ENCODE results near the gene IPO4.
A peak's percentile ranks its signal among the peaks of the same experiment; 100 is the strongest.

IPO4 gene

GRCh38 chr14:24135834-24136683, 52.6 kb downstream of the IPO4 start, which contains the start of gene PSME1:
Gene PSME1 (plus strand): TSS chr14:24136194. CDS start chr14:24136263, 69 bp downstream.
- TF ChIP-seq ZFX (IDR thresholded peaks at IDR 0.05; ENCODE audit: borderline replicate concordance) = no peak
- H3K27ac ChIP-seq = peak within 1 kb of the TSS; percentile 94

- no peak for TF ChIP-seq ZFX (IDR thresholded peaks at IDR 0.05; ENCODE audit: borderline replicate concordance)
- no peak for TF ChIP-seq CTCF (IDR thresholded peaks at IDR 0.05)
- peak overlapping the region; percentile 94 for H3K27ac ChIP-seq
Observed at GRCh38 chr14:24135584-24135833, 53.1 kb downstream of the IPO4 start.

GRCh38 chr14:24133735-24134134, 54.9 kb downstream of the IPO4 start:
- no peak for TF ChIP-seq ZFX (IDR thresholded peaks at IDR 0.05; ENCODE audit: borderline replicate concordance)
- no peak for TF ChIP-seq CTCF (IDR thresholded peaks at IDR 0.05)
- H3K27ac ChIP-seq = no peak overlapping the region

GRCh38 chr14:24132976-24133375, 55.6 kb downstream of the IPO4 start:
- H3K27ac ChIP-seq = no peak overlapping the region
- TF ChIP-seq CTCF (IDR thresholded peaks at IDR 0.05) (no peak), ZFX (IDR thresholded peaks at IDR 0.05; ENCODE audit: borderline replicate concordance) (no peak)

GRCh38 chr14:24132061-24132685, 56.4 kb downstream of the IPO4 start:
- peak overlapping the region; percentile 25 for H3K27ac ChIP-seq
- TF ChIP-seq CTCF (IDR thresholded peaks at IDR 0.05) (no peak), ZFX (IDR thresholded peaks at IDR 0.05; ENCODE audit: borderline replicate concordance) (no peak)

- H3K27ac ChIP-seq = no peak overlapping the region
- TF ChIP-seq CTCF (IDR thresholded peaks at IDR 0.05) = no peak
- no peak for TF ChIP-seq ZFX (IDR thresholded peaks at IDR 0.05; ENCODE audit: borderline replicate concordance)
Observed at GRCh38 chr14:24131549-24131966, 57.1 kb downstream of the IPO4 start.

GRCh38 chr14:24130717-24131548, 57.7 kb downstream of the IPO4 start:
- no peak overlapping the region for H3K27ac ChIP-seq
- no peak for TF ChIP-seq ZFX (IDR thresholded peaks at IDR 0.05; ENCODE audit: borderline replicate concordance)
- no peak for TF ChIP-seq CTCF (IDR thresholded peaks at IDR 0.05)

Data from 22Rv1 (cell line).